DND-41 (cell line): ENCODE data around the gene GNG11.

ENCODE experiments used
- CTCF ChIP-seq: IDR thresholded peaks from 2 replicates; pipeline ENCODE4 v1.5.1; 2012; ENCODE audit warnings: borderline replicate concordance, low read length, moderate library complexity, mild to moderate bottlenecking; ENCODE audit not compliant: poor library complexity, severe bottlenecking; ENCODE audit errors: extremely low read depth
- EZH2 ChIP-seq: IDR thresholded peaks from 3 replicates; pipeline ENCODE4 v1.6.1; 2012; ENCODE audit warnings: borderline replicate concordance, low read depth, mild to moderate bottlenecking, moderate library complexity, low read length, inconsistent platforms; ENCODE audit not compliant: severe bottlenecking

DNA sequence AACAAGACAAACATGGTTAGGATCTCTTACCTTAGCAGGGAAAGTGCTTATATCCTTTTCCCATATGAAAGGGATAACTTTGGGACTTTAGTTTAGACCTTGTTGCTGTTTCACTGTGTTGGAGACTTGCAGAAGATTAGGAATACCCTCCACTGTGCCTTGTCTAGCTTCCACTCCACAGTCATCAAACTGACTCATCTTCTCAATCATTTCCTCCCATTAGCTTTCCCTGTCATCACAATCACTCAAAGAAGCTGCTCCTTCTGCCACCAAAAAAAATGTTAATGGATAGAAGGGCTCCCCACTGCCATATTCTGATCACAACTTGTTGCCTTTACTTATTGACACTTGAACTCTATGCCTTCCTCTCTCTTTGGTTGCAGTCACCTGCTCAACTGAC, 16.8 kb downstream of the GNG11 start:
- no peak for TF ChIP-seq CTCF
- TF ChIP-seq EZH2, result no peak
